Panc1 (cell line): Measurements from ENCODE around the gene FAF1. TPM values are rescaled to one million over a fixed set of nuclear protein-coding genes. Genes with fewer than 3 reads are reported as not detected.

Experiments
- ATAC-seq: fragments of 200-7000 bp; cut with Tn5 transposase; 2 replicates; pipeline ENCODE4 v1.9.1; 2020; ENCODE audit warnings: mild to moderate bottlenecking, moderate library complexity
- BruUV-seq: library from RNA; stranded (reverse); fragments of 400-500 nt; replicated peaks from 2 replicates; lab custom pipeline; 2021; lab: Mats Ljungman, UMichigan
- CTCF ChIA-PET: fragments of 300-600 bp; sonication (Branson Sonifier 250); formaldehyde crosslinking; loops from one replicate; lab custom pipeline; 2022; ENCODE audit warnings: antibody characterized with exemption; lab: Charles Lee
- POLR2A ChIA-PET: fragments of 300-600 bp; sonication (Branson Sonifier 250); formaldehyde crosslinking; loops from one replicate; lab custom pipeline; 2022; ENCODE audit warnings: antibody characterized with exemption; lab: Charles Lee
- DNase-seq: peaks from one replicate; pipeline ENCODE4 v3.0.0-alpha.2; 2010; ENCODE audit warnings: low read depth, low spot score
- H3K27ac ChIP-seq: 2 replicates; pipeline ENCODE4 v1.5.1; 2011; ENCODE audit warnings: mild to moderate bottlenecking, low read length, inconsistent platforms
- H3K27me3 ChIP-seq: fragments of 200-500 bp; sonication (Bioruptor generic); 2 replicates; pipeline ENCODE4 v1.6.0; 2014; ENCODE audit warnings: low read length, inconsistent platforms; ENCODE audit not compliant: control insufficient read depth, insufficient read depth
- H3K36me3 ChIP-seq: fragments of 200-500 bp; sonication (Bioruptor generic); 2 replicates; pipeline ENCODE4 v1.5.1; 2014; ENCODE audit warnings: inconsistent platforms, mild to moderate bottlenecking, low read length, moderate library complexity; ENCODE audit not compliant: control insufficient read depth, insufficient read depth
- H3K4me1 ChIP-seq: 2 replicates; pipeline ENCODE4 v1.5.1; 2011; ENCODE audit warnings: inconsistent platforms, mild to moderate bottlenecking, low read length, moderate library complexity; ENCODE audit not compliant: control insufficient read depth, insufficient read depth
- H3K4me3 ChIP-seq, 2 experiments: 2 replicates each; pipeline ENCODE4 v1.5.1; 2011 to 2012; ENCODE audit warnings: low read depth in 2 of 2, low read length in 2 of 2, mild to moderate bottlenecking in 2 of 2, inconsistent platforms in 1 of 2, moderate library complexity in 1 of 2
- H3K9me3 ChIP-seq: fragments of 200-500 bp; sonication (Bioruptor generic); 2 replicates; pipeline ENCODE4 v1.5.1; 2014; ENCODE audit warnings: low read depth, mild to moderate bottlenecking, inconsistent platforms, low read length, moderate library complexity; ENCODE audit not compliant: control insufficient read depth, insufficient read depth
- POLR2AphosphoS5 ChIP-seq: IDR thresholded peaks from 2 replicates; pipeline ENCODE4 v1.6.1; 2012; ENCODE audit warnings: mild to moderate bottlenecking, low read depth, low read length, moderate library complexity
- SIN3A ChIP-seq: IDR thresholded peaks from 2 replicates; pipeline ENCODE4 v1.6.1; 2012; ENCODE audit warnings: low read depth, mild to moderate bottlenecking, low read length, moderate library complexity, borderline replicate concordance; ENCODE audit not compliant: insufficient read depth
- TCF7L2 ChIP-seq: IDR thresholded peaks from 2 replicates; pipeline ENCODE4 v1.6.1; 2011; ENCODE audit warnings: mild to moderate bottlenecking, low read depth, low read length, inconsistent platforms
- in situ Hi-C: cut with HindIII; loops from 2 replicates; pipeline ENCODE4 v1.10.0; 2016; ENCODE audit warnings: low sequenced_read_pairs, low pct_unique_long_range_greater_than_20kb
- intact Hi-C: fragments of 100-400 bp; cut with micrococcal nuclease; formaldehyde crosslinking; loops from one replicate; pipeline ENCODE4 v1.10.0; 2022; ENCODE audit not compliant: unreplicated experiment
- total RNA-seq: library from RNA; stranded (reverse); gene quantifications from one replicate; pipeline ENCODE4 v1.2.1, GENCODE V29; 2021; ENCODE audit not compliant: unreplicated experiment
- TF ChIP-seq, protein P1 (sequence below), 2 experiments: IDR thresholded peaks; 2 replicates each; pipeline ENCODE4 v1.6.1; 2011 to 2012; ENCODE audit warnings: low read depth in 2 of 2, control low read depth in 1 of 2, low read length in 1 of 2, mild to moderate bottlenecking in 1 of 2, moderate library complexity in 1 of 2; ENCODE audit not compliant: insufficient read depth in 1 of 2
- TF ChIP-seq, protein P2 (sequence below): fragments of 450-650 bp; IDR thresholded peaks from 2 replicates; pipeline ENCODE4 v1.5.1; 2017; ENCODE audit warnings: mild to moderate bottlenecking

The FAF1 gene
- total RNA-seq, 1 experiment from 2014 or later = 101 TPM

DNA sequence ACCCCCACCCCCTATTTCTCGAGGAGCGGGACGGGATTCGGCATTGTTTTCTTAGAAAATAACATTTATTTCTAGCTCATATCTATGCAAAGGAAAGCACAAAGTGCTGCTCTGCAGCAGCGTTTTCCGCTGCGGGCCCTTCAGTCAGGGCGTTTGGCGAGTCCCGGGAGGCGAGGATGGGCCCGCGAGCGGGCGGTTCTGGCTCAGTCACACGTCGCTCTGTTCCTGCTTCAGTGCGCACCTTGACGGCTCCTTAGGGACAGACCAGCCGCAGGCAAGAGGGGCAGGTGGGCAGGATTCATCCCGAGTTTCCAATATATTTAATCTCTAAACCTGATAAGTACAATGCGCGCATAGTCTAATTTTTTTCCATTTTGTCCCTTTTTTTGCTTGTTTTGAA lies 542.6 kb downstream of the FAF1 start:
- Histone ChIP-seq H3K4me3 (no peak overlapping the region), H3K27ac (no peak overlapping the region), H3K4me1 (no peaks in the 10 kb centered on the region), H3K9me3 (no peaks in the 10 kb centered on the region), H3K36me3 (no peaks in the 10 kb centered on the region), H3K27me3 (no peaks in the 10 kb centered on the region; the same call in 1 of the 2 replicates)
- DNase-seq (no peak), ATAC-seq (no peak)
- TF ChIP-seq POLR2AphosphoS5 = no peak
- intact Hi-C loops = no loop called here
- in situ Hi-C loops = no loop called here
- CTCF ChIA-PET = no interaction called here
- POLR2A ChIA-PET = no interaction called here
- no TSS peak for BruUV-seq

DNA sequence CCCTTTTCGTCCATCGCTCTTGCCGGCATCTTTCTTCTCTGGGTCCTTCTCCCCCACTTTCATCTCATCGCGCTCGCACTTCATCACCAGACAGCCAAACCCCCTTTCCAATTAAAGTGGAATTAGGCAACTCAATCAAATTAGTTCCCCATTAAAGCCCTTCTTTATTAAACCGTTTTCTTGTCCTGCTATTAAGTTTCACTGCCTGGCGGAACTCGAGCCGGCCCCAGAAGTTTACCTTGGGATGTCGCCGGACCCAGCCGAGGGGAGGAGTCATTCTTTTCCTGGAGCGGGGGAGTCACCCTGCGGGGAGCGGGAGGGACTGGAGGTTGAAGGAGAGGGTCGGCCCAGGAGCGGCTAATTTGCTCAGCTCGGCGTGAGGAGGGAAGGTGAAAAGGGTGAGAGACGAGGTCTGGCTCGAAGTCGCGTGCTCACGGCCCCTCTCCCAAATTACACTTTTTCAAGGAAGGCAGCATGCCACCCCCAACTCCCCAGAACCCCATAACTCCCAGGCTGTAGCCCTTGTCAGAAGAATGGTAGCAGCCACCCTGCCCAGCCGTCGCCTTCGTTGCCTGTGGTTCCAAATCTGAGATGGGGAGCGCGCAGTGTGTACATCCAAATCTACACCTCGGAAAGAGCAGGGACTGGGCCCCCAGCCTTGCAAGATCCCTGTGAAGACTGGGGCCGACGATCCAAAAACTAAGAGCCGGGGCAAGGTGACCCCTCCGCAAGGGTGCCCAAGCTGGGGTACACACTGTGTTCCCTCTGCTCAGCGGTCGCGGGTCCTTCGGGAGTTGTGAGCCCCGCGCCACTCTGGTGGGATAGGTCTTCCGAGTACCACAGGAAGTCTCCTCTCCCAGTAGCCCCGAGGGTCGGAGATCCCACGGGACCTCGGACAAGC lies 543.3 kb downstream of the FAF1 start:
- Histone ChIP-seq H3K4me1 (no peaks in the 10 kb centered on the region), H3K27me3 (no peaks in the 10 kb centered on the region; the same call in 1 of the 2 replicates), H3K27ac (no peak overlapping the region), H3K9me3 (no peaks in the 10 kb centered on the region), H3K36me3 (no peaks in the 10 kb centered on the region), H3K4me3 (no peak overlapping the region)
- ATAC-seq = no peak
- BruUV-seq = no TSS peak
- POLR2A ChIA-PET = no interaction called here
- TF ChIP-seq, protein P1, sequence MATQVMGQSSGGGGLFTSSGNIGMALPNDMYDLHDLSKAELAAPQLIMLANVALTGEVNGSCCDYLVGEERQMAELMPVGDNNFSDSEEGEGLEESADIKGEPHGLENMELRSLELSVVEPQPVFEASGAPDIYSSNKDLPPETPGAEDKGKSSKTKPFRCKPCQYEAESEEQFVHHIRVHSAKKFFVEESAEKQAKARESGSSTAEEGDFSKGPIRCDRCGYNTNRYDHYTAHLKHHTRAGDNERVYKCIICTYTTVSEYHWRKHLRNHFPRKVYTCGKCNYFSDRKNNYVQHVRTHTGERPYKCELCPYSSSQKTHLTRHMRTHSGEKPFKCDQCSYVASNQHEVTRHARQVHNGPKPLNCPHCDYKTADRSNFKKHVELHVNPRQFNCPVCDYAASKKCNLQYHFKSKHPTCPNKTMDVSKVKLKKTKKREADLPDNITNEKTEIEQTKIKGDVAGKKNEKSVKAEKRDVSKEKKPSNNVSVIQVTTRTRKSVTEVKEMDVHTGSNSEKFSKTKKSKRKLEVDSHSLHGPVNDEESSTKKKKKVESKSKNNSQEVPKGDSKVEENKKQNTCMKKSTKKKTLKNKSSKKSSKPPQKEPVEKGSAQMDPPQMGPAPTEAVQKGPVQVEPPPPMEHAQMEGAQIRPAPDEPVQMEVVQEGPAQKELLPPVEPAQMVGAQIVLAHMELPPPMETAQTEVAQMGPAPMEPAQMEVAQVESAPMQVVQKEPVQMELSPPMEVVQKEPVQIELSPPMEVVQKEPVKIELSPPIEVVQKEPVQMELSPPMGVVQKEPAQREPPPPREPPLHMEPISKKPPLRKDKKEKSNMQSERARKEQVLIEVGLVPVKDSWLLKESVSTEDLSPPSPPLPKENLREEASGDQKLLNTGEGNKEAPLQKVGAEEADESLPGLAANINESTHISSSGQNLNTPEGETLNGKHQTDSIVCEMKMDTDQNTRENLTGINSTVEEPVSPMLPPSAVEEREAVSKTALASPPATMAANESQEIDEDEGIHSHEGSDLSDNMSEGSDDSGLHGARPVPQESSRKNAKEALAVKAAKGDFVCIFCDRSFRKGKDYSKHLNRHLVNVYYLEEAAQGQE (IDR thresholded peaks at IDR 0.05; ENCODE audit: insufficient read depth in 1 of 2, low read depth in 2 of 2, low read length in 1 of 2) = no peak
- TF ChIP-seq, protein P2, sequence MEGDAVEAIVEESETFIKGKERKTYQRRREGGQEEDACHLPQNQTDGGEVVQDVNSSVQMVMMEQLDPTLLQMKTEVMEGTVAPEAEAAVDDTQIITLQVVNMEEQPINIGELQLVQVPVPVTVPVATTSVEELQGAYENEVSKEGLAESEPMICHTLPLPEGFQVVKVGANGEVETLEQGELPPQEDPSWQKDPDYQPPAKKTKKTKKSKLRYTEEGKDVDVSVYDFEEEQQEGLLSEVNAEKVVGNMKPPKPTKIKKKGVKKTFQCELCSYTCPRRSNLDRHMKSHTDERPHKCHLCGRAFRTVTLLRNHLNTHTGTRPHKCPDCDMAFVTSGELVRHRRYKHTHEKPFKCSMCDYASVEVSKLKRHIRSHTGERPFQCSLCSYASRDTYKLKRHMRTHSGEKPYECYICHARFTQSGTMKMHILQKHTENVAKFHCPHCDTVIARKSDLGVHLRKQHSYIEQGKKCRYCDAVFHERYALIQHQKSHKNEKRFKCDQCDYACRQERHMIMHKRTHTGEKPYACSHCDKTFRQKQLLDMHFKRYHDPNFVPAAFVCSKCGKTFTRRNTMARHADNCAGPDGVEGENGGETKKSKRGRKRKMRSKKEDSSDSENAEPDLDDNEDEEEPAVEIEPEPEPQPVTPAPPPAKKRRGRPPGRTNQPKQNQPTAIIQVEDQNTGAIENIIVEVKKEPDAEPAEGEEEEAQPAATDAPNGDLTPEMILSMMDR = no peak
- no peak for TF ChIP-seq SIN3A
- TF ChIP-seq POLR2AphosphoS5 = no peak
- TF ChIP-seq TCF7L2 = no peak
- intact Hi-C loops = no loop called here
- in situ Hi-C loops = no loop called here
- CTCF ChIA-PET = no interaction called here
- DNase-seq = no peak

DNA sequence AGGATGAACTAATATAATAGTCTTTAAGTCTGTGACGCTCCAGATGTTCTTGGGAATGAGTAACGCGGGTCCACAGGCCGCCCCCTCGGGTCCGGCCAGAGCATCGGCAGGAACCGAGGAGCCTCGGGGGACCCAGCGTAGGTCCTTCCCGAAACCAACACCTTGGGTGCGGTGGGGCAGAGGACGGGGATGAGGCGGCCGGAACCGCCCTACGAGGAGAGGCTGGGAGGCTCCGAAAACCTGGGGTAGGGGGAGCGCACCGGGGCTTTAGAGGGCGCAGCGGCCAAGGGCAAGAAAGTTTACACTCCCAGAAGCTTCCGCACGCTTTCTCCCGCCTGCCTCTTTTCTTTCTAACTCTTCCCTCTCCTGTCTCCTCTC lies 543.9 kb downstream of the FAF1 start:
- Histone ChIP-seq H3K9me3 (no peaks in the 10 kb centered on the region), H3K27ac (no peak overlapping the region), H3K27me3 (no peaks in the 10 kb centered on the region; the same call in 1 of the 2 replicates), H3K36me3 (no peaks in the 10 kb centered on the region), H3K4me3 (no peak overlapping the region), H3K4me1 (no peaks in the 10 kb centered on the region)
- TF ChIP-seq, protein P2 = no peak
- no peak for TF ChIP-seq POLR2AphosphoS5
- no peak for TF ChIP-seq SIN3A
- no peak for TF ChIP-seq TCF7L2
- TF ChIP-seq, protein P1 (IDR thresholded peaks at IDR 0.05; ENCODE audit: insufficient read depth in 1 of 2, low read depth in 2 of 2, low read length in 1 of 2) = no peak
- no TSS peak for BruUV-seq
- ChIA-PET POLR2A (no interaction called here), CTCF (no interaction called here)
- intact Hi-C loops (no loop called here), in situ Hi-C loops (no loop called here)
- no peak for ATAC-seq
- no peak for DNase-seq
